Measurements from ENCODE around the gene SIRT5.

Gene SIRT5

DNA sequence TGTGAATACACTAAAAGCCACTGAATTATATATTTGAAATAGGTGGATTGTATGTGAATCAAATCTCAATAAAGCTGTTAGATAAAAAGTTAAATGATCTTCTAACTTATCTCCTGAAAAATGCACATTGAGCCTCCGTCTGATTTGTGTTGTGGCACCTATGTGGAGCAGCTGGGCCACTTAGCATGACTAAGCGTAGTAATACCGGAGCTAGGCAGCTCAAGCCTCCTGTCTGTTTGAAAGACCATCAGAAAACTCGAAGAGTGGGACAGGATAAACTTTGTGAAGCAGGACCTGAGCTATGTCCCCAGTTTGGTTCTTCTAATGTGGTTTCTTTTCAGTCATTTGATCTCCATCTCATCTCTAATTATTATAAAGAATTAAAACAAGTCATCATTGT lies 29.7 kb downstream of the SIRT5 start:
- Histone ChIP-seq H3K4me1 (ENCODE audit: control insufficient read depth in 2 of 2, insufficient read depth in 2 of 2, low read length in 2 of 2) (no peaks in the 10 kb centered on the region), H3K36me3 (ENCODE audit: control insufficient read depth in 2 of 2, insufficient read depth in 2 of 2, low read length in 2 of 2) (peaks cover 41 to 48% of the 10 kb centered on the region in 2 donors), H3K27me3 (ENCODE audit: control insufficient read depth in 2 of 2, insufficient read depth in 2 of 2, low read length in 2 of 2) (no peaks in the 10 kb centered on the region), H3K4me3 (ENCODE audit: low read length in 2 of 2) (no peak overlapping the region), H3K9me3 (ENCODE audit: control insufficient read depth in 2 of 2, low read length in 2 of 2) (no peaks in the 10 kb centered on the region), H3K27ac (ENCODE audit: low read depth in 2 of 2, low read length in 2 of 2) (no peak overlapping the region), H3K9ac (ENCODE audit: low read depth in 1 of 2, low read length in 2 of 2) (no peak overlapping the region)

DNA sequence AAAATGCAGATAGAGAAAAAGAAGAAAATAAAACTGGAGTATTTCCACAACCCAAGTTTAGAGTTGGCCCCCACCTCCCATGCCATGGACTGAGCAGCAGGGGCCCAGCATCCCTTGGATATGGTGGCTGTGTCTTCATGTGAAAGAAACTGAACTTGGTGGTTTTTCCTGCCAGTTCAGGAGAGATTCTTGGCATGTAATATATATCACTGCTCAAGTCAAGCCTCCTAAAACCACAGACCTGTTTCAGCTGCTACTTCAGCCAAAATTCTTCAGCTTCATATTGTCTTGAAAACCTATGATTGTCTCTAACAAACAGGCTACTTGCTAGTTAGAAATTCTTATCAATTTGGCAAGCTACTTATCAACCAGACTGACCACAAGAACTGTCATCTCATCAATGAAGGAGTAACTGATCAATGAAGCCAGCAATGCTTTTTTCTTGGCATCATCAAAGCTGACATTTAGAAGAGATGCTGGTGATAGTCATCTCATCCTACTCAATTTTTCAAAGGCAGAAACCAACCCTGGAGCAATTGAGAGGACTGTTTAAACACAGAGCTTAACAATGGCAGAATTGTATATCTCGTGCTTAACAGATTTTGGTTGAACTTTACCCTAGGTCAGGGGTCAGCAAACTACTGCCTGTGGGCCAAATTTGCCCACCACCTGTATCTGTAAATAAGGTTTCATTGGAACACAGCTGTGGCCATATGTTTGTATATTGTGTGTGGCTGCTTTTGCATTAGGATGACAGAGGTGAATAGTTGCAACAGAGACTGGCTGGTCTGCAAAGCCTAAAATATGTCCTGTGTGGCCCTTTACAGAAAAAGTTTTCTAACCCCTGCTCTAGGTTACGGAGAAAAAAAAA lies 30.4 kb downstream of the SIRT5 start:
- H3K27ac ChIP-seq (ENCODE audit: low read depth in 2 of 2, low read length in 2 of 2) = no peak overlapping the region
- no peak overlapping the region for H3K4me3 ChIP-seq (ENCODE audit: low read length in 2 of 2)
- no peaks in the 10 kb centered on the region for H3K9me3 ChIP-seq (ENCODE audit: control insufficient read depth in 2 of 2, low read length in 2 of 2)
- H3K27me3 ChIP-seq (ENCODE audit: control insufficient read depth in 2 of 2, insufficient read depth in 2 of 2, low read length in 2 of 2) = no peaks in the 10 kb centered on the region
- no peak overlapping the region for H3K9ac ChIP-seq (ENCODE audit: low read depth in 1 of 2, low read length in 2 of 2)
- no peaks in the 10 kb centered on the region for H3K4me1 ChIP-seq (ENCODE audit: control insufficient read depth in 2 of 2, insufficient read depth in 2 of 2, low read length in 2 of 2)
- peaks cover 38 to 44% of the 10 kb centered on the region in 2 donors for H3K36me3 ChIP-seq (ENCODE audit: control insufficient read depth in 2 of 2, insufficient read depth in 2 of 2, low read length in 2 of 2)

DNA sequence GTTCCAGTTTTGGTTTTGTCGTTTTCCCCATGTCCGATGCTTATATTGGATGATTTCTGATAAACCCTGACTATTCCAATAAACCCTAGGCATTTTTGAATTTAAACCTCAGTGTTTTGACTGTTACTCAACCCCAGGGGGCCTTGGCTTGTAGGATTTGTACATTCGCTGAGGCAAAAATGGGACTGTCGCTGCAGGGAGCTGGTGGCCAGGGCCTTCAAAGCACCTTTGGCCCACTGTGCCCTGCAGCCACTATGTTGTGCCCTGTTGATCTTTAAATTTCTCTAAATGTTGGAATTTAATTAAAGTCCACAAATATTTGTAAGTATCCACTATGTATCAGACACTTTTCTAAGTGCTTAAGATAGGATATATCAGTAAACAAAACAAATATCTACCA lies 31.2 kb downstream of the SIRT5 start:
- Histone ChIP-seq H3K36me3 (ENCODE audit: control insufficient read depth in 2 of 2, insufficient read depth in 2 of 2, low read length in 2 of 2) (peaks cover 33 to 38% of the 10 kb centered on the region in 2 donors), H3K4me1 (ENCODE audit: control insufficient read depth in 2 of 2, insufficient read depth in 2 of 2, low read length in 2 of 2) (no peaks in the 10 kb centered on the region), H3K9ac (ENCODE audit: low read depth in 1 of 2, low read length in 2 of 2) (no peak overlapping the region), H3K27ac (ENCODE audit: low read depth in 2 of 2, low read length in 2 of 2) (no peak overlapping the region), H3K9me3 (ENCODE audit: control insufficient read depth in 2 of 2, low read length in 2 of 2) (no peaks in the 10 kb centered on the region), H3K4me3 (ENCODE audit: low read length in 2 of 2) (no peak overlapping the region), H3K27me3 (ENCODE audit: control insufficient read depth in 2 of 2, insufficient read depth in 2 of 2, low read length in 2 of 2) (no peaks in the 10 kb centered on the region)

DNA sequence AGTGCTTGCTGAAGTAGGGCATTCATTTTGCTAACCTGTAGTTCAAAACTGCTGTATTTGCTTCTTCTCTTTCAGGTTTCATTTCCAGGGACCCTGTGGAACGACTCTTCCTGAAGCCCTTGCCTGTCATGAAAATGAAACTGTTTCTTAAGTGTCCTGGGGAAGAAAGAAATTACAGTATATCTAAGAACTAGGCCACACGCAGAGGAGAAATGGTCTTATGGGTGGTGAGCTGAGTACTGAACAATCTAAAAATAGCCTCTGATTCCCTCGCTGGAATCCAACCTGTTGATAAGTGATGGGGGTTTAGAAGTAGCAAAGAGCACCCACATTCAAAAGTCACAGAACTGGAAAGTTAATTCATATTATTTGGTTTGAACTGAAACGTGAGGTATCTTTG lies 37.3 kb downstream of the SIRT5 start:
- H3K9ac ChIP-seq (ENCODE audit: low read depth in 1 of 2, low read length in 2 of 2) = no peak overlapping the region
- H3K27me3 ChIP-seq (ENCODE audit: control insufficient read depth in 2 of 2, insufficient read depth in 2 of 2, low read length in 2 of 2) = no peaks in the 10 kb centered on the region
- H3K27ac ChIP-seq (ENCODE audit: low read depth in 2 of 2, low read length in 2 of 2) = no peak overlapping the region
- no peaks in the 10 kb centered on the region for H3K9me3 ChIP-seq (ENCODE audit: control insufficient read depth in 2 of 2, low read length in 2 of 2)
- no peak overlapping the region for H3K4me3 ChIP-seq (ENCODE audit: low read length in 2 of 2)
- peaks cover 14 to 15% of the 10 kb centered on the region in 2 donors for H3K4me1 ChIP-seq (ENCODE audit: control insufficient read depth in 2 of 2, insufficient read depth in 2 of 2, low read length in 2 of 2)
- peaks cover 7 to 8% of the 10 kb centered on the region in 2 donors for H3K36me3 ChIP-seq (ENCODE audit: control insufficient read depth in 2 of 2, insufficient read depth in 2 of 2, low read length in 2 of 2)

DNA sequence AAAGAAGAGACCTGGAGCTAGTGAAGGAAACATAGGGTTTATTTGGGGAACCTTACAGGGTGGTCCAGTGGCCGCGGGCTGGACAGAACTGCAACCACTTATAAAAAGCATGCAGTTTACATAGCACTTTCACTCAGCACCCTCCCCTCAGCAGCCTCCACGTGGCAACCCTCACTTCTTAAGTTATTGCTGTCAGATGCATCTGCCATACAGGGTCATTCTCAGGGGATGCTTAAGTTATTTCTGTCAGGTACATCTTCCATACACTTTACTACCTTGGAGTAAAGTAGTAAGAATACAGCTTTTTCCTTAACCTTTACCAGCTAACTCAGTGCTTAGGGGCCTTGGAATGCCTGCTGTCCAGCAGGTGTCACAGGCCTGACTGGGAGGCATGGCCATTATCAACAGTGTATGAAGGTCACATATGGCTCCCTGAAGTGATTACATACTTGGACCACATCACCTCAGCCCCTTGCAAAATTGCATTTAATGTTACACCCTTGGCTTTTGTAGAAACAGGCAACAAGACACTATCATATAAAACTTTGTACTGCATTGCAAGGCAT lies 38.7 kb downstream of the SIRT5 start:
- Histone ChIP-seq H3K36me3 (ENCODE audit: control insufficient read depth in 2 of 2, insufficient read depth in 2 of 2, low read length in 2 of 2) (peaks cover 10% of the 10 kb centered on the region in 2 donors), H3K27me3 (ENCODE audit: control insufficient read depth in 2 of 2, insufficient read depth in 2 of 2, low read length in 2 of 2) (no peaks in the 10 kb centered on the region), H3K27ac (ENCODE audit: low read depth in 2 of 2, low read length in 2 of 2) (no peak overlapping the region), H3K4me1 (ENCODE audit: control insufficient read depth in 2 of 2, insufficient read depth in 2 of 2, low read length in 2 of 2) (peaks cover 14 to 16% of the 10 kb centered on the region in 2 donors), H3K4me3 (ENCODE audit: low read length in 2 of 2) (no peak overlapping the region), H3K9ac (ENCODE audit: low read depth in 1 of 2, low read length in 2 of 2) (no peak overlapping the region), H3K9me3 (ENCODE audit: control insufficient read depth in 2 of 2, low read length in 2 of 2) (no peaks in the 10 kb centered on the region)

DNA sequence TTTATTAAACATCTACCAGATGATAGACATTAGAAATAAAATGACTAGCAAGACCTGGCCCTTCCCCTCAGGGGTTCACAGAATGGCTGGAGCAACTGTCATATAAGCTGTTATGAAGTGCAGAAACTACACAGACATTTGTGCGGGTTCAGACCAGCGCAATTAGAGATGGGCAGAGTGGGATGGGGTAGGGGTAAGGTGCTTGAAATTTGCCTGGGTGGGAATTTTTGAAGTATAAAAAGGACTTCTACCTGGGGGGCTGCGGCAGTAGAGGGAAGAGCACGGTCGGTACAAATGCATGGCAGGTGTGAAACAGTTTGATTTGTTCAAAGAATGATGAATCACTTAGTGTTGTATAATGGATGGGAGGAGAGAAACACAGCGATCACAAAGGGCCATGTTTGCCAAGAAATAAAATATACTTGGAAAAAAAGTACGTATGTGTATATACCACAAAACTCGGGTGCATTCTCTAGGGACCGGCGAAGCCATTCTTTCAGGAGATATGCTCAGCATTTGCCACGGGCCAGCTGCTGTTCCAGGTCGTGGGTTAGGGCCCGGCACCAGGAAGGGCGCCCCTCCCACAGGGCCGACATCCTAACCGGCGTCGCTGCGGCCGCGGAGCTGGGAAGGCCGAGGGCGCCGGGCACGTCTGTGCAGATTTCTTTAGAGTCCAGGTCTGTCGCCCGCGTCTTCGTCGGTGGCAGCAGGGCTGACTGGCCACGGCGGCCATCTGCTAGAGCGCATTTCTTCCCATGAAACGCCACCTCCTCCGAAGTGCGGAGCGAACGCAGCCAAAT lies 39.9 kb downstream of the SIRT5 start:
- H3K4me1 ChIP-seq (ENCODE audit: control insufficient read depth in 2 of 2, insufficient read depth in 2 of 2, low read length in 2 of 2) = peaks cover 14 to 16% of the 10 kb centered on the region in 2 donors
- peak overlapping the region; percentile 82 to 89 for H3K27ac ChIP-seq (ENCODE audit: low read depth in 2 of 2, low read length in 2 of 2)
- H3K9me3 ChIP-seq (ENCODE audit: control insufficient read depth in 2 of 2, low read length in 2 of 2) = no peaks in the 10 kb centered on the region
- H3K4me3 ChIP-seq (ENCODE audit: low read length in 2 of 2) = peak overlapping the region; percentile 99
- no peaks in the 10 kb centered on the region for H3K27me3 ChIP-seq (ENCODE audit: control insufficient read depth in 2 of 2, insufficient read depth in 2 of 2, low read length in 2 of 2)
- H3K9ac ChIP-seq (ENCODE audit: low read depth in 1 of 2, low read length in 2 of 2) = peak overlapping the region; percentile 85 to 89
- peaks cover 16 to 18% of the 10 kb centered on the region in 2 donors for H3K36me3 ChIP-seq (ENCODE audit: control insufficient read depth in 2 of 2, insufficient read depth in 2 of 2, low read length in 2 of 2)

DNA sequence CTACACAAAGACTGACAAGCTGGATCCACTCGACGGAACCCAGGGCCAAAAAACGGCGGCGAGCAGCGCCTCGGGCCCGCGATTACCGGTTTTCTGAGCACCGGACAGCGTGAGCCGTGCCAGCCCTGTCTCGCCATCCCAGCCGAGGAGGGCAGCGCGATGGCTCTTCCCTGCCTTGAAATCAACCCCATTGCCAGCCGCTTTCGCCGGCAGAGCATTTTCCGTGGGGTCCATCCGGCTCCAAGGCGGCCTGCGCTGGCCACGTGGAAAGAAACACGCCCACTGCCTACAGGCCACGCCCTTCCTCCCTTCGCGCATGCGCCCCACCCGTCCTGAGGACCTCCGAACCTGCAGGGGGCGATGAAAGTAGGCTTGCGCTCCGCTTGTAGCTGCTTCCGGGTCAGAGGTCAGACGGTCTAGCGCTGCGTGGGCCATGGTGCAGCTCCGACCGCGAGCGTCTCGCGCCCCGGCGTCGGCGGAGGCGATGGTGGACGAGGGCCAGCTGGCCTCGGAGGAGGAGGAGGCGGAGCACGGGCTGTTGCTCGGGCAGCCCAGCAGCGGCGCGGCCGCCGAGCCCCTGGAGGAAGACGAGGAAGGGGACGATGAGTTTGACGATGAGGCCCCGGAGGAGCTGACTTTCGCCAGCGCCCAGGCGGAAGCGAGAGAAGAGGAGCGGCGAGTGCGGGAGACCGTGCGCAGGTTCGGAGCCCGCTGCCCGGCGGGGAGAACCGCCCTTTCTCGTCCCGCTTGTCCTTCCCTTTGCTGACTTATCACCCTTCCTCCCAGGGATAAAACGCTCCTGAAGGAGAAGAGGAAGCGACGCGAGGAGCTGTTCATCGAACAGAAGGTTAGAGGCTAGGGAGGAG lies 40.8 kb downstream of the SIRT5 start, which contains the start of gene NOL7:
Gene NOL7 (plus strand): TSS at position 410 of the 866 bp plus-strand sequence. CDS start 24 bp downstream, at position 434.
- Histone ChIP-seq H3K27me3 (ENCODE audit: control insufficient read depth in 2 of 2, insufficient read depth in 2 of 2, low read length in 2 of 2) (no peaks in the 10 kb centered on the region), H3K36me3 (ENCODE audit: control insufficient read depth in 2 of 2, insufficient read depth in 2 of 2, low read length in 2 of 2) (peaks cover 23 to 24% of the 10 kb centered on the region in 2 donors), H3K9ac (ENCODE audit: low read depth in 1 of 2, low read length in 2 of 2) (peak within 1 kb of the TSS; percentile 85 to 94), H3K4me1 (ENCODE audit: control insufficient read depth in 2 of 2, insufficient read depth in 2 of 2, low read length in 2 of 2) (peaks cover 14 to 16% of the 10 kb centered on the region in 2 donors), H3K27ac (ENCODE audit: low read depth in 2 of 2, low read length in 2 of 2) (peak within 1 kb of the TSS; percentile 82 to 89), H3K4me3 (ENCODE audit: low read length in 2 of 2) (peak within 1 kb of the TSS; percentile 99), H3K9me3 (ENCODE audit: control insufficient read depth in 2 of 2, low read length in 2 of 2) (no peaks in the 10 kb centered on the region)

DNA sequence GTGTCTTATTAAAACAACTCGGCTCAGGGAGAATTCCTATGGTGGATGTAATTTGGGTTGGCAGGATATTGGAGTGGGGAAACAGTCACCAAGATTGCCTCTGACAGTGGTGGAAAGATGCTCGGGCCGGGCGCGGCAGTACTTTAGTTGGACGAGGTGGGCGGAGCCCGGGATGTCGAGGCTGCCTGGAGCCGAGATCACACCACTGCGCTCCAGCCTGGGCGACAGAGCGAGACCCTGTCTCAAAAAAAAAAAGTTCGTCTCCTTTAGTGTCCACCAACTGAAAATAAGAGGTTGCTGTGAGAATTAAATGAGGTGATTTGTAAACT lies 41.4 kb downstream of the SIRT5 start:
- H3K9ac ChIP-seq (ENCODE audit: low read depth in 1 of 2, low read length in 2 of 2) = peak overlapping the region; percentile 85 to 94
- peak overlapping the region; percentile 82 to 89 for H3K27ac ChIP-seq (ENCODE audit: low read depth in 2 of 2, low read length in 2 of 2)
- no peaks in the 10 kb centered on the region for H3K27me3 ChIP-seq (ENCODE audit: control insufficient read depth in 2 of 2, insufficient read depth in 2 of 2, low read length in 2 of 2)
- H3K36me3 ChIP-seq (ENCODE audit: control insufficient read depth in 2 of 2, insufficient read depth in 2 of 2, low read length in 2 of 2) = peaks cover 26 to 28% of the 10 kb centered on the region in 2 donors
- H3K4me3 ChIP-seq (ENCODE audit: low read length in 2 of 2) = peak overlapping the region; percentile 99
- H3K9me3 ChIP-seq (ENCODE audit: control insufficient read depth in 2 of 2, low read length in 2 of 2) = no peaks in the 10 kb centered on the region
- H3K4me1 ChIP-seq (ENCODE audit: control insufficient read depth in 2 of 2, insufficient read depth in 2 of 2, low read length in 2 of 2) = peaks cover 14 to 16% of the 10 kb centered on the region in 2 donors

DNA sequence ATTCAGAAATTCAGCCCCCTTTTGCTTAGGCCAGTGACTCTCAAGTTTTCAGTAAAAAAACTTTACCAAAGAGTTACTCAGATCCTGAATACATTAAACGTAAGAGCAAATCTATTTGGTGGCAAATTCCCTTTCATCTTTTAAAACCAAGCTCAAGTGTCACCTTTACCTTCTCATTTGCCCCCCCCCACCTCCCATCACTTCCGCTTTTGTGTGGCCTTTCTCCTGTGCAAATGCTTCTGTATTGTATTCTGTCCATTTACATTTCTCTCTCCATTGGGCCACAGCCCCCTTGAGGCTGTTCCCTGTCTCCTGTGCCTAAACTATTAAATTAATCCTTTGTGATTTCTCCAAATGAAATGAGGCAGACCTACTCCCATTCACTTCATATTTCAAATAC lies 42.7 kb downstream of the SIRT5 start:
- Histone ChIP-seq H3K9ac (ENCODE audit: low read depth in 1 of 2, low read length in 2 of 2) (no peak overlapping the region), H3K4me3 (ENCODE audit: low read length in 2 of 2) (no peak overlapping the region), H3K36me3 (ENCODE audit: control insufficient read depth in 2 of 2, insufficient read depth in 2 of 2, low read length in 2 of 2) (peaks cover 37 to 40% of the 10 kb centered on the region in 2 donors)

More for the DNA sequence above, 42.7 kb downstream of the SIRT5 start:
- H3K27me3 ChIP-seq (ENCODE audit: control insufficient read depth in 2 of 2, insufficient read depth in 2 of 2, low read length in 2 of 2) = no peaks in the 10 kb centered on the region
- H3K27ac ChIP-seq (ENCODE audit: low read depth in 2 of 2, low read length in 2 of 2) = no peak overlapping the region
- H3K9me3 ChIP-seq (ENCODE audit: control insufficient read depth in 2 of 2, low read length in 2 of 2) = no peaks in the 10 kb centered on the region
- peaks cover 14 to 16% of the 10 kb centered on the region in 2 donors for H3K4me1 ChIP-seq (ENCODE audit: control insufficient read depth in 2 of 2, insufficient read depth in 2 of 2, low read length in 2 of 2)

All from mucosa of rectum (tissue), 2 donors.